Fibroblast of mammary gland (primary cell): ENCODE results near the gene FJX1.
"Not testable (repeated sequence)": the region's sequence is repeated elsewhere in the genome, so short reads cannot be mapped to it uniquely, and the experiment has no call there.

Experiments
- DNase-seq: peaks from one replicate; pipeline ENCODE4 v3.0.0-alpha.2; 2010; ENCODE audit warnings: low read depth
- H3K4me3 ChIP-seq: 2 replicates; pipeline ENCODE4 v1.5.1; 2011; ENCODE audit warnings: low read depth, mild to moderate bottlenecking, low read length, moderate library complexity; ENCODE audit not compliant: control insufficient read depth
- CTCF ChIP-seq: conservative IDR thresholded peaks from 2 replicates; pipeline ENCODE4 v1.5.1; 2011; ENCODE audit warnings: low read depth, low read length, inconsistent platforms; ENCODE audit not compliant: control insufficient read depth, insufficient read depth

The FJX1 gene

GRCh38 chr11:35661534-35661933 is 43.3 kb downstream of the FJX1 start:
- DNase-seq: no peak
- H3K4me3 ChIP-seq: peak overlapping the region; percentile 79
- no peak for TF ChIP-seq CTCF

GRCh38 chr11:35662061-35662648 is 43.9 kb downstream of the FJX1 start:
- H3K4me3 ChIP-seq: peak overlapping the region; percentile 79
- TF ChIP-seq CTCF: no peak
- peak; percentile 8 for DNase-seq

- H3K4me3 ChIP-seq: peak within 1 kb of the TSS; percentile 79
- no peak for TF ChIP-seq CTCF
- peak; percentile 73 for DNase-seq
Measured at GRCh38 chr11:35662649-35663407, 44.6 kb downstream of the FJX1 start, which contains the start of gene TRIM44. Gene TRIM44, plus strand, starts transcription at chr11:35662775. Its CDS starts 337 bp downstream, at chr11:35663112.

- no peak for DNase-seq
- H3K4me3 ChIP-seq: peak overlapping the region; percentile 79
- no peak for TF ChIP-seq CTCF
Measured at GRCh38 chr11:35663408-35663702, 45.1 kb downstream of the FJX1 start.

- H3K4me3 ChIP-seq: no peak overlapping the region
- peak; percentile 26 for DNase-seq
- no peak for TF ChIP-seq CTCF
Measured at GRCh38 chr11:35664977-35665441, 46.7 kb downstream of the FJX1 start.

GRCh38 chr11:35667257-35667656 is 49.0 kb downstream of the FJX1 start:
- no peak for TF ChIP-seq CTCF
- no peak for DNase-seq
- H3K4me3 ChIP-seq: no peak overlapping the region

GRCh38 chr11:35668350-35668749 is 50.1 kb downstream of the FJX1 start:
- not testable (repeated sequence) for H3K4me3 ChIP-seq, DNase-seq
